Measurements from ENCODE around the gene EIF3K. TPM values are rescaled to one million over a fixed set of nuclear protein-coding genes. Genes with fewer than 3 reads are reported as not detected.
A peak's percentile ranks its signal among the peaks of the same experiment; 100 is the strongest.

EIF3K gene
- total RNA-seq, 1 donor = 317 TPM

- Histone ChIP-seq H3K27ac (ENCODE audit: low read depth, low read length) (peak overlapping the region; percentile 21), H4K20me1 (ENCODE audit: insufficient read depth, low read length) (peaks cover 65% of the 10 kb centered on the region), H3K4me3 (ENCODE audit: insufficient read depth, low read length) (no peak overlapping the region), H2AFZ (ENCODE audit: low read length) (no peak overlapping the region), H3K4me2 (ENCODE audit: insufficient read depth, low read length) (no peak overlapping the region), H3K79me2 (ENCODE audit: insufficient read depth, low read length) (peaks cover 98% of the 10 kb centered on the region), H3K36me3 (ENCODE audit: insufficient read depth, low read length) (peaks cover 36% of the 10 kb centered on the region), H3K9me3 (ENCODE audit: low read depth, low read length) (no peaks in the 10 kb centered on the region), H3K27me3 (ENCODE audit: insufficient read depth, low read length) (no peaks in the 10 kb centered on the region), H3K4me1 (ENCODE audit: insufficient read depth, low read length) (peaks cover 57% of the 10 kb centered on the region)
- DNase-seq (ENCODE audit: insufficient read length, low spot score, missing footprints) = peak; percentile 60
- no peak for TF ChIP-seq CTCF (IDR thresholded peaks at IDR 0.05; ENCODE audit: extremely low read depth, low read depth, low read length)
These were observed 60.0 kb downstream of the EIF3K start for GRCh38 chr19:38678891-38679494.

GRCh38 chr19:38679839-38680238, 60.9 kb downstream of the EIF3K start:
- Histone ChIP-seq H3K79me2 (ENCODE audit: insufficient read depth, low read length) (peaks cover 90% of the 10 kb centered on the region), H3K27me3 (ENCODE audit: insufficient read depth, low read length) (no peaks in the 10 kb centered on the region), H3K4me2 (ENCODE audit: insufficient read depth, low read length) (no peak overlapping the region), H3K9me3 (ENCODE audit: low read depth, low read length) (no peaks in the 10 kb centered on the region), H3K4me1 (ENCODE audit: insufficient read depth, low read length) (peaks cover 58% of the 10 kb centered on the region), H3K27ac (ENCODE audit: low read depth, low read length) (peak overlapping the region; percentile 21), H3K4me3 (ENCODE audit: insufficient read depth, low read length) (no peak overlapping the region), H4K20me1 (ENCODE audit: insufficient read depth, low read length) (peaks cover 58% of the 10 kb centered on the region), H2AFZ (ENCODE audit: low read length) (no peak overlapping the region), H3K36me3 (ENCODE audit: insufficient read depth, low read length) (peaks cover 36% of the 10 kb centered on the region)
- TF ChIP-seq CTCF (IDR thresholded peaks at IDR 0.05; ENCODE audit: extremely low read depth, low read depth, low read length) = no peak
- peak; percentile 34 for DNase-seq (ENCODE audit: insufficient read length, low spot score, missing footprints)

GRCh38 chr19:38682195-38682867, 63.3 kb downstream of the EIF3K start:
- H3K79me2 ChIP-seq (ENCODE audit: insufficient read depth, low read length) = peaks cover 89% of the 10 kb centered on the region
- H3K27me3 ChIP-seq (ENCODE audit: insufficient read depth, low read length) = no peaks in the 10 kb centered on the region
- H2AFZ ChIP-seq (ENCODE audit: low read length) = no peak overlapping the region
- H4K20me1 ChIP-seq (ENCODE audit: insufficient read depth, low read length) = peaks cover 33% of the 10 kb centered on the region
- H3K9me3 ChIP-seq (ENCODE audit: low read depth, low read length) = no peaks in the 10 kb centered on the region
- peak overlapping the region; percentile 99 for H3K27ac ChIP-seq (ENCODE audit: low read depth, low read length)
- H3K4me1 ChIP-seq (ENCODE audit: insufficient read depth, low read length) = peaks cover 59% of the 10 kb centered on the region
- no peak overlapping the region for H3K4me3 ChIP-seq (ENCODE audit: insufficient read depth, low read length)
- DNase-seq (ENCODE audit: insufficient read length, low spot score, missing footprints) = no peak
- H3K4me2 ChIP-seq (ENCODE audit: insufficient read depth, low read length) = no peak overlapping the region
- TF ChIP-seq CTCF (IDR thresholded peaks at IDR 0.05; ENCODE audit: extremely low read depth, low read depth, low read length) = no peak
- peaks cover 24% of the 10 kb centered on the region for H3K36me3 ChIP-seq (ENCODE audit: insufficient read depth, low read length)

GRCh38 chr19:38682872-38683392, 63.9 kb downstream of the EIF3K start:
- peaks cover 19% of the 10 kb centered on the region for H3K36me3 ChIP-seq (ENCODE audit: insufficient read depth, low read length)
- peak; percentile 29 for DNase-seq (ENCODE audit: insufficient read length, low spot score, missing footprints)
- no peak overlapping the region for H2AFZ ChIP-seq (ENCODE audit: low read length)
- H3K4me2 ChIP-seq (ENCODE audit: insufficient read depth, low read length) = peak overlapping the region; percentile 80
- H3K27me3 ChIP-seq (ENCODE audit: insufficient read depth, low read length) = no peaks in the 10 kb centered on the region
- TF ChIP-seq CTCF (IDR thresholded peaks at IDR 0.05; ENCODE audit: extremely low read depth, low read depth, low read length) = no peak
- no peaks in the 10 kb centered on the region for H3K9me3 ChIP-seq (ENCODE audit: low read depth, low read length)
- H4K20me1 ChIP-seq (ENCODE audit: insufficient read depth, low read length) = peaks cover 29% of the 10 kb centered on the region
- peaks cover 89% of the 10 kb centered on the region for H3K79me2 ChIP-seq (ENCODE audit: insufficient read depth, low read length)
- peak overlapping the region; percentile 26 for H3K4me3 ChIP-seq (ENCODE audit: insufficient read depth, low read length)
- peak overlapping the region; percentile 99 for H3K27ac ChIP-seq (ENCODE audit: low read depth, low read length)
- H3K4me1 ChIP-seq (ENCODE audit: insufficient read depth, low read length) = peaks cover 62% of the 10 kb centered on the region
